ENCODE measurements around the gene GAPVD1. TPM values are rescaled to one million over a fixed set of nuclear protein-coding genes. Genes with fewer than 3 reads are reported as not detected.

GAPVD1 gene
- total and polyA plus RNA-seq, 2 of the 13 experiments (the other 11 are each of a cell fraction or from before 2014, with no cell fraction given) = 11.1 to 33.2 TPM

GRCh38 chr9:125241000-125241862 lies 20.4 kb upstream of the GAPVD1 start, which contains the start of gene HSPA5 (continued):
- TF ChIP-seq EZH2 (conservative IDR thresholded peaks at IDR 0.05; ENCODE audit: low read depth, low read length) (no peak), ZNF7 (CRISPR knock-in tag; IDR thresholded peaks at IDR 0.05) (no peak), GABPA (IDR thresholded peaks at IDR 0.05; ENCODE audit: low read depth, low read length) (peak; percentile 84), GABPA (CRISPR knock-in tag; IDR thresholded peaks at IDR 0.05; ENCODE audit: low read depth) (peak; percentile 97), E2F1 (CRISPR knock-in tag; IDR thresholded peaks at IDR 0.05) (no peak), ZNF446 (CRISPR knock-in tag; IDR thresholded peaks at IDR 0.05) (peak; percentile 76), ZNF556 (CRISPR knock-in tag; IDR thresholded peaks at IDR 0.05; ENCODE audit: borderline replicate concordance) (peak; percentile 16), SRSF9 (IDR thresholded peaks at IDR 0.05; ENCODE audit: borderline replicate concordance, insufficient read depth, low read depth, low read length, poor library complexity, severe bottlenecking) (no peak), GMEB2 (CRISPR knock-in tag; IDR thresholded peaks at IDR 0.05; ENCODE audit: low read depth) (no peak), ZNF772 (CRISPR knock-in tag; IDR thresholded peaks at IDR 0.05) (peak; percentile 82; the same call in 1 of the 2 replicates), NFIB (CRISPR knock-in tag; IDR thresholded peaks at IDR 0.05; ENCODE audit: borderline replicate concordance) (no peak), ZNF143 (CRISPR knock-in tag; IDR thresholded peaks at IDR 0.05) (no peak), ZNF205 (CRISPR knock-in tag; IDR thresholded peaks at IDR 0.05) (no peak), HNF4A (CRISPR knock-in tag; IDR thresholded peaks at IDR 0.05) (no peak; the same call in none of the 2 replicates), SALL1 (CRISPR knock-in tag; IDR thresholded peaks at IDR 0.05) (peak; percentile 24), CREB1 (IDR thresholded peaks at IDR 0.05) (peak; percentile 95), CREB1 (CRISPR knock-in tag; IDR thresholded peaks at IDR 0.05) (peak; percentile 97), AGO1 (IDR thresholded peaks at IDR 0.05; ENCODE audit: low read depth, low read length, poor library complexity, severe bottlenecking) (no peak), ZNF607 (CRISPR knock-in tag; IDR thresholded peaks at IDR 0.05; ENCODE audit: borderline replicate concordance) (peak; percentile 73; the same call in 1 of the 2 replicates)
- TF ChIP-seq, protein P1, sequence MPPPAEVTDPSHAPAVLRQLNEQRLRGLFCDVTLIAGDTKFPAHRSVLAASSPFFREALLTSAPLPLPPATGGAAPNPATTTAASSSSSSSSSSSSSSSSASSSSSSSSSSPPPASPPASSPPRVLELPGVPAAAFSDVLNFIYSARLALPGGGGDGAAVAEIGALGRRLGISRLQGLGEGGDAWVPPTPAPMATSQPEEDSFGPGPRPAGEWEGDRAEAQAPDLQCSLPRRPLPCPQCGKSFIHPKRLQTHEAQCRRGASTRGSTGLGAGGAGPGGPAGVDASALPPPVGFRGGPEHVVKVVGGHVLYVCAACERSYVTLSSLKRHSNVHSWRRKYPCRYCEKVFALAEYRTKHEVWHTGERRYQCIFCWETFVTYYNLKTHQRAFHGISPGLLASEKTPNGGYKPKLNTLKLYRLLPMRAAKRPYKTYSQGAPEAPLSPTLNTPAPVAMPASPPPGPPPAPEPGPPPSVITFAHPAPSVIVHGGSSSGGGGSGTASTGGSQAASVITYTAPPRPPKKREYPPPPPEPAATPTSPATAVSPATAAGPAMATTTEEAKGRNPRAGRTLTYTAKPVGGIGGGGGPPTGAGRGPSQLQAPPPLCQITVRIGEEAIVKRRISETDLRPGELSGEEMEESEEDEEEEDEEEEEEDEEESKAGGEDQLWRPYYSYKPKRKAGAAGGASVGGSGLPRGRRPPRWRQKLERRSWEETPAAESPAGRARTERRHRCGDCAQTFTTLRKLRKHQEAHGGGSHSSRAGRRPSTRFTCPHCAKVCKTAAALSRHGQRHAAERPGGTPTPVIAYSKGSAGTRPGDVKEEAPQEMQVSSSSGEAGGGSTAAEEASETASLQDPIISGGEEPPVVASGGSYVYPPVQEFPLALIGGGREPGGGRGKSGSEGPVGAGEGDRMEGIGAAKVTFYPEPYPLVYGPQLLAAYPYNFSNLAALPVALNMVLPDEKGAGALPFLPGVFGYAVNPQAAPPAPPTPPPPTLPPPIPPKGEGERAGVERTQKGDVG (CRISPR knock-in tag; IDR thresholded peaks at IDR 0.05; ENCODE audit: borderline replicate concordance) = no peak
- TF ChIP-seq, protein P2, sequence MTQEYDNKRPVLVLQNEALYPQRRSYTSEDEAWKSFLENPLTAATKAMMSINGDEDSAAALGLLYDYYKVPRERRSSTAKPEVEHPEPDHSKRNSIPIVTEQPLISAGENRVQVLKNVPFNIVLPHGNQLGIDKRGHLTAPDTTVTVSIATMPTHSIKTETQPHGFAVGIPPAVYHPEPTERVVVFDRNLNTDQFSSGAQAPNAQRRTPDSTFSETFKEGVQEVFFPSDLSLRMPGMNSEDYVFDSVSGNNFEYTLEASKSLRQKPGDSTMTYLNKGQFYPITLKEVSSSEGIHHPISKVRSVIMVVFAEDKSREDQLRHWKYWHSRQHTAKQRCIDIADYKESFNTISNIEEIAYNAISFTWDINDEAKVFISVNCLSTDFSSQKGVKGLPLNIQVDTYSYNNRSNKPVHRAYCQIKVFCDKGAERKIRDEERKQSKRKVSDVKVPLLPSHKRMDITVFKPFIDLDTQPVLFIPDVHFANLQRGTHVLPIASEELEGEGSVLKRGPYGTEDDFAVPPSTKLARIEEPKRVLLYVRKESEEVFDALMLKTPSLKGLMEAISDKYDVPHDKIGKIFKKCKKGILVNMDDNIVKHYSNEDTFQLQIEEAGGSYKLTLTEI (CRISPR knock-in tag; conservative IDR thresholded peaks at IDR 0.05) = no peak
- TF ChIP-seq, protein P3, sequence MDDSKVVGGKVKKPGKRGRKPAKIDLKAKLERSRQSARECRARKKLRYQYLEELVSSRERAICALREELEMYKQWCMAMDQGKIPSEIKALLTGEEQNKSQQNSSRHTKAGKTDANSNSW (CRISPR knock-in tag; IDR thresholded peaks at IDR 0.05; ENCODE audit: borderline replicate concordance) = peak; percentile 23; the same call in 1 of the 2 replicates
